Right hindlimb (tissue), 1 donor: ENCODE results near the gene CSNK2A1.
A peak's percentile ranks its signal among the peaks of the same experiment; 100 is the strongest.
"Not testable (repeated sequence)": the region's sequence is repeated elsewhere in the genome, so short reads cannot be mapped to it uniquely, and the experiment has no call there.

ENCODE experiments used
- DNase-seq: peaks from one replicate; pipeline ENCODE4 v3.0.0-alpha.2; 2018

The CSNK2A1 gene

DNA sequence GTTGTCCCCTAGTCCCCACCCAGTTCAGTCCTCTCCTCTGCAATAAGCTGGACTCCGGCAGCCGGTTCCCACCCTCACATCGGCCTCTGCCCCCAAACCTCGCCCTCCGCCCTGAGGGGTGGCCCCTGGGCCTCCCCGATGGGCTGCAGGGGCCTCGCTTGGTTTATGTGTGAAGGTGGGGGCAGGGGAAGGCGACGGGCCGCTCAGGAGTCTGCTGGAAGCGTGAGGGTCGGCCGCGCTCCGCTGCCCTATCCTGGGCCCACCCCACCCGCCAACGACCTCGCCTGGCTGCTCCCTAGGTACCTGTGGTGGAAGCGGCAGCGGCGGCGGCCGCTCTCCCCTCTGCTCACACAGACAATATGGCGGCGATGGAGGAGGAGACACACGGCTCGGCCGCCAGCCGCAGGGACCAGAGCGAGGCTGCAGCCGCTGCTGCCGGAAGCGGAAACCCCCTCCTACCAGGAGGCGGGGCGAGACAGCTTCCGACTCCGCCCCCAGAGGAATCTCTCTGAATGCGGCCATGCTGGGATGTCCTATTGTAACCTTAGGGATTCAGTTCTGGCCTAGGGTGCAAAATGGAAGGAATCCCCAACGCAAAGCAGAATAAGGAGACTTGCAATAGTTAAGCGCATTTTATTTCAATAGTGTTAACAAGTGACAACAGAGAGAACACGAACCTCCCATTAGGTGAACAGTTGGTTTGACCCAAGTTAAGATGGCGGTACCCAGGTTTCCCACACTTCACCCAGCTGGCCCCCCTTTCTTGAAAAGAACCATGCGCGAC lies at the start of gene CSNK2A1:
Gene CSNK2A1 (minus strand): TSS at position 422 of the 784 bp plus-strand sequence. CDS start 35,239 bp downstream, outside the sequence.
- peak; percentile 98 for DNase-seq

DNA sequence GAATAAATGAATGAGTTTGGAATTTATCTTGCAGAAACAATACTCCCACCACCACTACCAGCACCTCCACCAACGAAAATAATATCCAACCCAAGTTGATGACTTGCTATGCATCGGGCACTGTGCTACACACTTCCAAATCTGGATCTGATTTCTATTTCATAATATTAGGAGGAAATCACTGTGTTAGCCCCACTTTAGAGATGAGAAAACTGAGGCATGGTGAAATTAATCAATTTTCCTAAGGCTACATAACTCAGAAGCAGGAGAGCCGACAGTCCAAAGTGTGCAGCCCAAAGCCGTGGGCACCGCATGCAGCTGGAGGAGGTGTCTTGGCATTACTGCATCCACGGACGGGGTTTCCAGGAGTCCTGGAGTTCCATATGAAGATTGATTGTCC lies 48.9 kb upstream of the CSNK2A1 start:
- DNase-seq: no peak

DNA sequence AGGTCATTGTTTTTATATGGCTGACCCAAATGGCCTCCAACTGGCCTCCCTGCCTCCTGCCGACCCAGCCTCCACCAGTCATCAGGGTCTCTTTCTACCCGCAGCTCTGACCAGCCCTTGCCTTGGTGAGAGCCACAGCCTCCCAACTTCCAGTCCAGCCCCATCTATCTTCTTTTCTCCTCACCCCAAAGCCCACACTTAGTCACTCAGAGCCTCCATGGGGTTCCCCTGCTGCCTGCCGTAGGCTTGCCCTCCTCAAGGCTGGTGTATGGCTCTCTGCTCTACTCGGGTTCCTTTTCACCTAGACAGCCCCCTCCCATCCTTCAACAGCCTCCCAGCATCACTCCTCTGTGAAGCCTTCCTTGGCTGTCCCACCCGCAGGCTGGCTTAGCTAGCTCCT lies 48.4 kb upstream of the CSNK2A1 start:
- DNase-seq: no peak

DNA sequence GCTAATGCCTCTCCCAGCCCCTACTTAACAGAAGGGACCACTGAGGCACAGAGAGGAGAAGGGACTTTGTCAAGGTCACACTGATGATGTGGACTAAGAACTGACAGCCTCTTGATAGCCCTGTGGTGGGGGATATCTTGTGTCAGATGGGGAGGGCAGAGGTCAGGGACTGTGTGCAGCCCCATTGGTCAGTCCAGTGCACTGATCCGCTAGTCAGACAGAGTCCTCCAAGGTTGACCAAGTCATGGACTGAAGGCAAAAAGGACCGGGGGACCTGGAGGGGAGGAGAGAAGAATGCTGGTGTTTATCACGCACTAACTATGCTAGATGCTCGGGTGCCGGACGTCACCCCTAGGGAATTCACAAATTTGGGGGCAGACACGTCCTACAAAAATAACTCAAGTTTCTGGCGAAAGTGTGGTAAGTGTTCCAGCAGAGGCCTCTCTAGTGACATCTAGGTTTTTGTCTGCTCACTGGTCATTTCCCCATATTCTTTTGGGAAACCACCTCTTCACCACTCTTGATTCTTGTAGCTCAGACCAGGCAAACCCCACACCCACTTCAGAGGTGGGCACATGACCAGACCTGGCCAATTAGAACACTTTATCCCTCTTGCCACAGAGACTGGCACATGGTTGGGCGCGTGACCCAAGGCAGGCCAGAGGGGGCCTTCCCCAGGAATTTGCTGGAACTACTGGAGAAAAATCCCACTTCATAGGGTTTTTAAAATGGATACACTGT lies 45.5 kb upstream of the CSNK2A1 start:
- no peak for DNase-seq

GRCh38 chr20:588476-588875 lies 44.9 kb upstream of the CSNK2A1 start:
- DNase-seq: no peak

DNA sequence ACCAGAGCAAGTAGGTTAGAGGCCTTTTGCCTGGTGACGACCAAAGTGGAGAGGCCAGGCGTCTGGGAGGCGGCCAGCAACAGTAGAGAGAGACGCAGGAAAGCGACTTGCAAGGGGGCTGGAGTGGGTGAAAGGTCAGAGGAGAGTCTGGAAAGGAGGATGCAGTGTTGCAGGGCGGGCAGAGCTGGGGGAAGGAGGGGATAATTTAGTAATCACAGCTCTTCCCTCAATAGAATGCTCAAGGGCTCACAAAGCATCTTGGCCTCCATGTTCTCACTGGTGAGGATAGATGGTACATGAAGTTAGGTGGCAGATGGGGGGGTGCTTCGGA lies 41.3 kb upstream of the CSNK2A1 start:
- no peak for DNase-seq

DNA sequence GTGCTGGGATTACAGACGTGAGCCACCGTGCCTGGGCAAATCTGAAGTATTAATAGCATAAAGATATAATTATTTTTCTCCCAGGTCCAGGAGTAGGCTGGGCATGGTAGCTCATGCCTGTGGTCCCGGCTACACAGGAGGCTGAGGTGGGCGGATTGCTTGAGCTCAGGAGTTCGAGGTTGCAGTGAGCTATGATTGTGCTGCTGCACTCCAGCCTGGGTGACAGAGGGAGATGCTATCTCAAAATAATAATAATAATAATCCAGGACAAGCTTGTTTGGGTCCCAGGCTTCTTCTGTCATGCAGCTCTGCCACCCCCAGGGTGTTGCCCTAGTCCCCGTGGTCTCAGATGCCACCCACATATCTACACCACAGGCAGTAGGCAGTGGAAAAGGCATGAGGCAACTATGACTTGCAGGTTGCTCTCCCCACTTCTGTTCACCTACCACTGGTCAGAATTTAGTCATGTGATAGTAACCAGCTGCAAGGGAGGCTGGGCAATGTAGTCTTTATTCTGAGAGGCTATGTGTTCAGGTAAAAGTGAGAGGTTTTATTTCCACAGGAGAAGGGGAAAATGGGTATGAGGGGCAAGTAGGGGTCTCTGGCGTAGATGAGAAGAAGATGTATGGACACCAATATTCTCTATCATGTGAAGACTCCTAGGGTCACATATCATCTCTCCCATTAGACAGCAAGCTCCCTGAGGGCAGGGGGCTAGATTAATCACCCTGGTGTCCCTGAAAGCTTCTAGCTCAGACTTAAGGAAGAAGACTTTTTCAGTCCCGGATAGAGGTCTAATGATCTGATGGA lies 40.8 kb upstream of the CSNK2A1 start:
- no peak for DNase-seq

DNA sequence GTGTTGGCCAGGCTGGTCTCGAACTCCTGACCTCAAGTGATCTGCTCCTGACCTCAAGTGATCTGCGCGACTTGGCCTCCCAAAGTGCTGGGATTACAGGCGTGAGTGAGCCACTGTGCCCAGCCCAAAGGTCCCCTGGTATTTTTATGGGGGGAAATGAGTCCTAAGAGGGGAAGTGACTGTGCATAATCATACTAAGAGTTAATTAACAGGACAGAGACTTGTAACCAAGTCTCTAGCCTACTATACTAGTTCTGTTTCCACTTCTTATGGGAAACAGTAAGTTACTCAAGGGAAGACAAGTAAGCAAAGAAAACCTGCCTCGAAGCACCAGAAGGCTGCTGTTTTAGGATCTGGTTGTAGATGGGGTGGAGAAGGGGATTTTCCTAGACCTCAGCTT lies 38.6 kb upstream of the CSNK2A1 start:
- no peak for DNase-seq

DNA sequence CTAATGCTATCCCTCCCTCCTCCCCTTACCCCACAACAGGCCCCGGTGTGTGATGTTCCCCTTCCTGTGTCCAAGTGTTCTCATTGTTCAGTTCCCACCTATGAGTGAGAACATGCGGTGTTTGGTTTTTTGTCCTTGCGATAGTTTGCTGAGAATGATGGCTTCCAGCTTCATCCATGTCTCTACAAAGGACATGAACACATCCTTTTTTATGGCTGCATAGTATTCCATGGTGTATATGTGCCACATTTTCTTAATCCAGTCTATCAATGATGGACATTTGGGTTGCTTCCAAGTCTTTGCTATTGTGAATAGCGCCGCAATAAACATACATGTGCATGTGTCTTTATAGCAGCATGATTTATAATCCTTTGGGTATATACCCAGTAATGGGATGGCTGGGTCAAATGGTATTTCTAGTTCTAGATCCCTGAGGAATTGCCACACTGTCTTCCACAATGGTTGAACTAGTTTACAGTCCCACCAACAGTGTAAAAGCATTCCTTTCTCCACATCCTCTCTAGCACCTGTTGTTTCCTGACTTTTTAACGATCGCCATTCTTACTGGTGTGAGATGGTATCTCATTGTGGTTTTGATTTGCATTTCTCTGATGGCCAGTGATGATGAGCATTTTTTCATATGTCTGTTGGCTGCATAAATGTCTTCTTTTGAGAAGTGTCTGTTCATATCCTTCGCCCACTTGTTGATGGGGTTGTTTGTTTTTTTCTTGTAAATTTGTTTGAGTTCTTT lies 35.5 kb upstream of the CSNK2A1 start:
- not testable (repeated sequence) for DNase-seq

- DNase-seq: no peak
These were observed 33.7 kb upstream of the CSNK2A1 start for GRCh38 chr20:577167-577791.

DNA sequence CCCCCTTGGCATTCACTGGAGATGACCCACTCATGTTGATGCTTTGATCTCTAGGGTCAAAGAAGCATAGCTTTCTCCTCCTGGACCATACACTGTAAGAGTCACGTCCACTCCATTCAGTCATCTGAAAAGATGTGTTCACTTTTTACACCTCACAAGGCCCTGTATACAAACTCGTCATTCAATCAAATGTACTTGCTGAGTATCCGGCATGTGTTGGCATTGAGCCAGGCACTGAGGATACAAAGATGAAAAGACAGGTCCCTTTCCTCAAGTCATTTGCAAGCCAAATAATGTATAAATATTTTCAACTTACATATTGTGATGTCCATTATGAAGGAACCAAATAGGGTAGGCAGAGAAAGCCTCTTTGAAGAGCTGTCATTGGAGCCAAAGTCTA lies 32.6 kb upstream of the CSNK2A1 start:
- no peak for DNase-seq

DNA sequence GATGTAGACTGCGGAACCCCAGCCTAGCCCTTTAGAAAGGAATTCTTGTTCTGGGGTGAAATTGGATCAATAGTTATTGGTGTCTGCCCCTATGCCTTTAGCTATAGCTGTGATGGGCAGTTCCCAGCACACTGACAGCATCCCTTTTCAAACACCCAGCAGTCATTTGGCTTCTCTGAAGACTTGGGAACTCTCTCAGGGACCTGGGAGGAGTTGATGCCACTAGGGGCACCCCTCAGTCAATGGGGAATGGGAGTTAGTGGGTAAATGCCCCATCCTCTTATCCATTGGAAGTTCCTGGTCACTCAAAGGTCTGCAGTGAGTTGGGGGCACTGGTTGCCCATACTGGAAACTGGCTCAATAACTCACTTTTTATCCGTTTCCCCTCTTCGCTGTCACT lies 31.6 kb upstream of the CSNK2A1 start:
- DNase-seq: no peak

DNA sequence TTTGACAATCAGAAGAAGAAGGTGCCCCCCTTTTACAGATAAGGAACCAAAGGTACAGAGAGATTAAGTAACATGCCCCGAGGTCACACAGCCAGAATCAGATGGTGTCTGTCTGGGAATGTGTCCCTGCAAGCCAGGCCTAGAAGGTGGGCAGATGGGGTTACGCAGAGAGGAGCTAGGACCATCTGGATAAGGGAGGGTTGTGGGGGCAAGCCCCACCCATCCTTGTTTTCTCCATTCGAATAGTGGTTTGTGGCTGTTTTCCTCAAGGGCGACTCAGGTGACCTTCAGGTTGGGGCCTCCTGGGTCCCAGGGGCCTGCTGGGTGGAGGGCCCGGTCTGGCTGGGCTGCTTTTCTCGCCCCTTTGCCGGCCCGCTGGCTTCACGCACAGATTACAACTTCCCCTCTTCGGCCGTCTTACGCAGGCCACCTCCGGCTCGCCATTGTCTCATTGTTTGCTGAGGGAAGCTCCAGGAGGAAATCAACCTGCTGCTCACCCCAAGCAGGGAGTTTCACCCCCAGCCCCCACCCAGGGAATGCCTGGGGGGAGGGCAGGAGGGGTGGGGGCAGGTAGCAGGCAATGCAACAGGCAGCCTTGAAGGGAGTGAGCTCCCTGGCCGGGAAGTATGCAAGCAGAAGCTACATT lies 30.8 kb upstream of the CSNK2A1 start:
- DNase-seq: no peak

DNA sequence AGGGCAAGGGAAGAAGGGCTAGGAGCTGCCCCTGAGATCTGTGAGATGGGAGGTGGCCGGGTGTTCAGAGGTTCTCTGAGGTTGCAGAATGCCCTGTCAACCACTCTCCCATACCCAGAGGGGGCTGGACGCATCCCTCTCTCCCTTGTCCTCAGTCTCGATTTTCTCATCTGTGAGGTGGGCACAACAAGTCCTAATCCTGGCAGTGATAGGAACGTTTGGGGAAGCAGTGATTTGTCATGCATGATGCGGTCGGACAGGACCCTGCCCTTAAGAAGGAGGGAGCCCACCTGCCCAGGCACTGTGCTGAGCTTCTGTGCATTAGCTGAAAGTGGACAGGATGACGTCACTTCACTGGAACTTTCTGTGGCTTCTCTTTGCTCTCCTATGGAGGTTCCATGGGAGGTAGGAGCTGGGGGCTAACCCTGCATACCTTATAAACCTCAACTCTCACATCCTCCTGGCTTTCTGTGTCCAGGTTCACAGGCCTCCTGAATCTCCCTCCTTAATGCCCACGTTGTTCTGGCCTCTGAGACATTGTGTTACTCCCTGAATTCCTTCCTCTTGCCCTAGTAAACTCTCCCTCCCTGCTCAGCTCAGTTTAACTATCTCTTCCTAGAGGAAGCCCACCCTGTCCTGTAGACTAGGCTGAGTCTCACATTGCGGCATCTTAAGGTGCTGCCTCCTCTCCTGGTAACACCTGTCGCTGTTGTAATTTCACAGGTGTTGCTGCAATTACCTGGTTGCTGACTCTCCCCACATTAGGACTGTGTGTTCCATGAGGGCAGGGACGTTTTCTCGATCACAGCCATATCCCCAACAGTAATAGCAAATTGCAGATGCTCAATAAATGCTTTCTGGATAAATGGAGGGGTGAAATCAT lies 30.1 kb upstream of the CSNK2A1 start:
- DNase-seq: no peak

DNA sequence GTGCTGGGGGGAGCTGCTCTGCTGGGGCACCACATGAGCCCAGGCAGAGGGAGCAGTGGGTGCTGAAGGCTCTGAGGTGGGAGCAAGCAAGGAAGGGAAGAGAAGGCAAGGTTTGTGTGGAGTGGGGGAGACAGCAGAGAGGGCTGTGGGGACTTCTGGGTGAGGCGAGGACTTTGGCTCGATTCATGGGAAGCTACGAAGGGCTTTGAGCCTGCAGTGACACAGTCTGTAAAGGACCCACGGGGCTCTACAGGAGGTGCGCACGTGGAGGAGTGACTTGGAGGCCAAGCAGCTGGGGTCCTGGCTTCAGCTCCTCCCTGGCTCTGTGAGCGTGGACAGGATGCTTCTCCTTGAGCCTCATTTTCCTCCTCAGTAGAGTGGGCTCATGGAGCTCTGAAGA lies 29.1 kb upstream of the CSNK2A1 start:
- DNase-seq: peak; percentile 49

DNA sequence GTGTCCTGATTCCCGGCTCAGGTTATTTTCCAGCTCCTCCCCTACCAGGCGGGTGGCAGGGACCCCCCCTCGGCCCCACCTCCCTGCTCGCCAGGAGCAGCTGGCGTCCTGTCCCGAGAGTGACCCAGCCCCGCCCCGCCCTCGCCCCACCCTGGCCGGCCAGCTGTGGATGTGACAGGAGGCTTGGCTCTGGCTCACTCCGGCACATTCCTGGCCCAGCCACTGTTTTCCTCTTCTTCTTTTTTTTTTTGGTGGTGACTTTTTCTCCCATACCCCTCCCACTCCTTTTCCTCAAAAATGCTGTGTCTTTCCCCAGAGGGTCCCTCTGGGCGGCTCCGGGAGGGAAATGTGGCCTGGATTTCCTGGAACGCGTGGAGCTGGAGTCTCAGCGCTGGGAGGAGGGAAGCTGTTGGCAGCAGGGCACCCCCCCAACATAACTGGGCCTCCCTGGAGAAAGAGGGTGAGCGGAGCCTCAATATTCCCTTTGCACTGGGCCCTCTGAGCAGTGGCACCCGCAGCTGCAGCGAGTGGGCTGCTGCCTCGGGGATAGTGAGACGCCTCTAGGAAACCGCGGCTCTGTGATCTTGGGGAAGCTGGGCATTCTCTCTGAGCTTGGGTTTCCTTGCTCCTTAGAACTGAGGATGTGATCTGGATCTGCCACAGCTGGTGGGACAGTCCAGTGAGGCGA lies 28.3 kb upstream of the CSNK2A1 start:
- DNase-seq: peak; percentile 90

DNA sequence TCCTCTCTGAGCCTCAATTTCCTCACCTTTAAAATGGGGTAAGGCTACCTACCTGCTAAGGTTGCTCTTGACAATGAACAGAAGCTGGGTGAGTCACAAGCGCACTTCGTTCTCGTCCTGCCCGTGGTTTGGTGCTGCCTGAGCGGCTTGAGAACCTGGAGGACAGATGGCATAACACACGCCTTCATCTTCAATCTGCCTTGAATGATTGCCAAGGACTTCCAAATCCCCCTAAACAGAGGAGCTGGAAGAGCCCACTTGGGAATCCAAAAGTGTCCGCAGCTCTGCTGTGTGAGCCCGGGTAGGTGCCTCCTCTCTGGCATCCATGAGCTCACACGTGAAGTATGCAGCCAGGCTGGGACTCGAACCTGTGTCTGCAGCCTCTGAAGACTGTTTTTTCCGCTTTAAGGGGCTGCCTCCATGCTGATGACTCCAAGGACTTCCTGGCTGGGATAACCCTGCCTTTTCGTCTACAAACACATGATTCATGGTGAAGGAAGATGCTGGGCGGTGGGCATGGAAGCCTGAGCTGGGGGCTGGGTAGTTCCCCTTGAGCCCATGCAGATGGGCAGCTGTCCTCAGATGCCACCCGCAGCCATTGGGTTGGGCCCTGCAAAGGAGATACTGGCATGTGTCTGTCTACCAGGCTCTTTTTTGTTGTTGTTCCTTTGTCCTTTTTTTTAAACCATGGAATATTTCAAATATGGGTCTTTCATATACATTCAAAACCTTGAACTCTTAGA lies 25.3 kb upstream of the CSNK2A1 start:
- DNase-seq: no peak

- DNase-seq: peak; percentile 37
These were observed 24.6 kb upstream of the CSNK2A1 start for GRCh38 chr20:568097-568652.

GRCh38 chr20:564192-564591 lies 20.6 kb upstream of the CSNK2A1 start:
- no peak for DNase-seq
